Kidney (tissue), 14 donors: ENCODE data around the gene TOGARAM1. TPM values are rescaled to one million over a fixed set of nuclear protein-coding genes. Genes with fewer than 3 reads are reported as not detected.

Source experiments
- DNase-seq, 5 donors: peaks; one replicate each; pipeline ENCODE4 v3.0.0-alpha.2; 2013 to 2020
- FAIRE-seq: peaks from 2 replicates; lab custom pipeline; 2012; peaks lifted over from hg19 to GRCh38; lab: Jason Lieb, UNC
- H3K27ac ChIP-seq, 2 donors: one replicate each; pipeline ENCODE4 v1.7.0; 2013; ENCODE audit warnings: low read depth in 2 of 2, low read length in 2 of 2, inconsistent platforms in 1 of 2
- H3K27me3 ChIP-seq: one replicate; pipeline ENCODE4 v1.7.1; 2013; ENCODE audit warnings: low read length, inconsistent platforms; ENCODE audit not compliant: control insufficient read depth, insufficient read depth
- H3K36me3 ChIP-seq, 3 donors: one replicate each; pipeline versions ENCODE4 v1.7.0 to v1.7.1; 2013; ENCODE audit warnings: low read length in 3 of 3, control low read depth in 1 of 3, inconsistent platforms in 1 of 3; ENCODE audit not compliant: insufficient read depth in 3 of 3, control insufficient read depth in 2 of 3
- H3K4me1 ChIP-seq, 3 donors: one replicate each; pipeline versions ENCODE4 v1.7.0 to v1.7.1; 2013; ENCODE audit warnings: low read length in 3 of 3, inconsistent platforms in 1 of 3, low read depth in 1 of 3; ENCODE audit not compliant: control insufficient read depth in 2 of 3, insufficient read depth in 2 of 3
- H3K4me3 ChIP-seq, 3 donors: one replicate each; pipeline versions ENCODE4 v1.7.0 to v1.8.1; 2013; ENCODE audit warnings: low read length in 3 of 3, control low read depth in 1 of 3, inconsistent platforms in 1 of 3
- H3K9ac ChIP-seq, 3 donors: one replicate each; pipeline versions ENCODE4 v1.7.0 to v1.7.1; 2013; ENCODE audit warnings: low read length in 3 of 3, control low read depth in 1 of 3, inconsistent platforms in 1 of 3
- H3K9me3 ChIP-seq, 3 donors: one replicate each; pipeline versions ENCODE4 v1.7.0 to v1.7.1; 2013; ENCODE audit warnings: low read length in 3 of 3, control low read depth in 1 of 3, inconsistent platforms in 1 of 3; ENCODE audit not compliant: control insufficient read depth in 2 of 3, insufficient read depth in 1 of 3
- CTCF ChIP-seq: IDR thresholded peaks from 3 replicates; pipeline ENCODE4 v1.5.1; 2012; ENCODE audit warnings: mild to moderate bottlenecking, moderate library complexity, borderline replicate concordance; ENCODE audit not compliant: insufficient read depth; ENCODE audit errors: extremely low read depth
- intact Hi-C: fragments of 100-400 bp; cut with DNase I; formaldehyde crosslinking; loops from one replicate; pipeline ENCODE4 v1.11.1; 2022
- polyA plus RNA-seq: library from polyadenylated mRNA; stranded (reverse); fragments of 350-450 nt; fragmentation: Illumina TruSeq; extraction: RNeasy Lipid Tissue Mini Kit (QIAGEN cat#74804); gene quantifications from one replicate; pipeline ENCODE4 v1.2.3, GENCODE V29; 2014; ENCODE audit warnings: low read depth, low replicate concordance; ENCODE audit not compliant: insufficient read depth
- total RNA-seq: library from RNA; stranded (reverse); fragmentation: NEBNext Ultra II Directional; extraction: Animal tissue kit (Norgen Biotek cat#: 25700); gene quantifications from one replicate; pipeline ENCODE4 v1.2.1, GENCODE V29; 2021
- donor health status: control.
- donor health status: control.
- donor health status: control.
- donor health status: control.
- donor health status: control.
- donor health status: DM: yes; HTN: yes; CAD: no.
- donor health status: Normal renal cell carcinoma (clear cell type).

Gene TOGARAM1
- total and polyA plus RNA-seq, 2 donors from 2014 or later: 9.5 to 25.6 TPM

- intact Hi-C loops: no loop called here
- no peak overlapping the region for H3K27ac ChIP-seq
These were observed 72.7 kb downstream of the TOGARAM1 start for GRCh38 chr14:45034730-45035129.

GRCh38 chr14:45038256-45038655, 76.3 kb downstream of the TOGARAM1 start:
- no peak overlapping the region for H3K9ac ChIP-seq
- no peaks in the 10 kb centered on the region for H3K27me3 ChIP-seq
- no peak for TF ChIP-seq CTCF
- H3K4me3 ChIP-seq: no peak overlapping the region
- no peaks in the 10 kb centered on the region for H3K4me1 ChIP-seq
- DNase-seq (no peak), FAIRE-seq (no peak)
- no peaks in the 10 kb centered on the region for H3K9me3 ChIP-seq
- no peak overlapping the region for H3K27ac ChIP-seq
- intact Hi-C loops: no loop called here
- H3K36me3 ChIP-seq: peaks cover 2 to 22% (median 12%) of the 10 kb centered on the region in 3 donors

More at GRCh38 chr14:45034730-45035129, 72.7 kb downstream of the TOGARAM1 start:
- FAIRE-seq (no peak), DNase-seq (no peak)
- Histone ChIP-seq H3K9me3 (no peaks in the 10 kb centered on the region), H3K4me1 (no peaks in the 10 kb centered on the region), H3K4me3 (no peak overlapping the region), H3K36me3 (peaks cover 2 to 22% (median 14%) of the 10 kb centered on the region in 3 donors), H3K9ac (no peak overlapping the region), H3K27me3 (no peaks in the 10 kb centered on the region)
- TF ChIP-seq CTCF: no peak

GRCh38 chr14:45038865-45039264, 76.9 kb downstream of the TOGARAM1 start:
- Histone ChIP-seq H3K36me3 (peaks cover 2 to 22% (median 12%) of the 10 kb centered on the region in 3 donors), H3K27me3 (no peaks in the 10 kb centered on the region), H3K4me1 (no peaks in the 10 kb centered on the region), H3K9me3 (no peaks in the 10 kb centered on the region), H3K27ac (no peak overlapping the region), H3K9ac (no peak overlapping the region), H3K4me3 (no peak overlapping the region)
- intact Hi-C loops: no loop called here
- DNase-seq: no peak
- TF ChIP-seq CTCF: no peak
- FAIRE-seq: no peak

GRCh38 chr14:45039390-45039789, 77.4 kb downstream of the TOGARAM1 start:
- no peak for FAIRE-seq
- no peaks in the 10 kb centered on the region for H3K27me3 ChIP-seq
- H3K9ac ChIP-seq: no peak overlapping the region
- DNase-seq: no peak
- H3K27ac ChIP-seq: no peak overlapping the region
- no peaks in the 10 kb centered on the region for H3K4me1 ChIP-seq
- H3K9me3 ChIP-seq: no peaks in the 10 kb centered on the region
- intact Hi-C loops: no loop called here
- H3K36me3 ChIP-seq: peaks cover 0 to 22% (median 12%) of the 10 kb centered on the region in 3 donors
- TF ChIP-seq CTCF: no peak
- no peak overlapping the region for H3K4me3 ChIP-seq
